Peyer's patch (tissue), 4 donors: ENCODE measurements around the gene NOX5.

ENCODE experiments used
- POLR2A ChIP-seq, 2 donors: fragments of 450-650 bp; IDR thresholded peaks; one replicate each; pipeline ENCODE4 v1.5.1; 2017; ENCODE audit warnings: antibody characterized with exemption in 2 of 2, mild to moderate bottlenecking in 2 of 2, moderate library complexity in 2 of 2
- TF ChIP-seq, protein P1 (sequence below), 6 experiments: fragments of 450-650 bp in 4 of 6; fragments of 200-600 bp in 2 of 6; sonication (generic) in 1 of 6; IDR thresholded peaks; one replicate each; pipeline ENCODE4 v1.5.1; 2017 to 2019; ENCODE audit warnings: antibody characterized with exemption in 6 of 6, mild to moderate bottlenecking in 3 of 6, moderate library complexity in 1 of 6

DNA sequence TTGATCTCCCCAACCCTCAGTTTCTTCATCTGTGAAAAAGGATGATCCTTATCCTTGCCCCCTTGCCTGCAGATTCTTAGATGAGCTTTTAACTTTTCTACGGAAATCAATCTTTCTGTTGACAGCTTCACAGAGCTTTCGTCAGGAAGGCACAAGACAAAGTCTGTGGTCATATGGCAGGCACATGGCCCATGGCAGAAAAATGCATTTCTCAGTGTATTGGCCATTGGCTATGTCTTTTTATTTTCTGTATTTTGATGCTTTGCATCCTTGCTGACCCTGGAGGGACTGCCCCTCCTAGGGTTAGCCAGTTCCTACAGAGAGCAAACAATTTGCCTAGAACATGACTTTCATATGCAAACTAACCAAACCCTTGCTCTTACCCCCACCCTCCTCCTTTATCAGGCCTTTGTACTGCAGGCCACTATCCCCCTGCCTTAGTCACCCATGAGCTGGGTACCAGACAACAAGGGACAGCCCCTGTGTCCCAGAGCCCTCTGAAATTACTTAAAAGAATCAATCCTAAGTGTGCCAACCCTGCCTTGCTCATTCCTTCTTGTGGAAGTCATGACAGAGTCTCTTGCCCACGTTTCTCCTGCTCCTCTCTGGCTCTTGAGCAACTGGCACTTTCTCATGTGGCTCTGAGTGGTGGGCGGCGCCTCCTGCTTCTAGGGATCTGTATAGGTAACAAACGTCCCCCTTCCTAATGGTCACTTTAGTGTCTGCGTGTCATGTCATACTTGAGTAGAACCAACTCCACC is 24.1 kb upstream of the NOX5 start:
- TF ChIP-seq, protein P1, sequence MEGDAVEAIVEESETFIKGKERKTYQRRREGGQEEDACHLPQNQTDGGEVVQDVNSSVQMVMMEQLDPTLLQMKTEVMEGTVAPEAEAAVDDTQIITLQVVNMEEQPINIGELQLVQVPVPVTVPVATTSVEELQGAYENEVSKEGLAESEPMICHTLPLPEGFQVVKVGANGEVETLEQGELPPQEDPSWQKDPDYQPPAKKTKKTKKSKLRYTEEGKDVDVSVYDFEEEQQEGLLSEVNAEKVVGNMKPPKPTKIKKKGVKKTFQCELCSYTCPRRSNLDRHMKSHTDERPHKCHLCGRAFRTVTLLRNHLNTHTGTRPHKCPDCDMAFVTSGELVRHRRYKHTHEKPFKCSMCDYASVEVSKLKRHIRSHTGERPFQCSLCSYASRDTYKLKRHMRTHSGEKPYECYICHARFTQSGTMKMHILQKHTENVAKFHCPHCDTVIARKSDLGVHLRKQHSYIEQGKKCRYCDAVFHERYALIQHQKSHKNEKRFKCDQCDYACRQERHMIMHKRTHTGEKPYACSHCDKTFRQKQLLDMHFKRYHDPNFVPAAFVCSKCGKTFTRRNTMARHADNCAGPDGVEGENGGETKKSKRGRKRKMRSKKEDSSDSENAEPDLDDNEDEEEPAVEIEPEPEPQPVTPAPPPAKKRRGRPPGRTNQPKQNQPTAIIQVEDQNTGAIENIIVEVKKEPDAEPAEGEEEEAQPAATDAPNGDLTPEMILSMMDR (IDR thresholded peaks at IDR 0.05): no peak
- TF ChIP-seq POLR2A (IDR thresholded peaks at IDR 0.05): no peak
